AML-193 (cell line): ENCODE results near the gene PAFAH2.
"Not testable (repeated sequence)": the region's sequence is repeated elsewhere in the genome, so short reads cannot be mapped to it uniquely, and the experiment has no call there.

Experiments used
- DNase-seq, 2 experiments: peaks; one replicate each; lab custom pipeline; 2025; lab: John Stamatoyannopoulos, UW

Gene PAFAH2

DNA sequence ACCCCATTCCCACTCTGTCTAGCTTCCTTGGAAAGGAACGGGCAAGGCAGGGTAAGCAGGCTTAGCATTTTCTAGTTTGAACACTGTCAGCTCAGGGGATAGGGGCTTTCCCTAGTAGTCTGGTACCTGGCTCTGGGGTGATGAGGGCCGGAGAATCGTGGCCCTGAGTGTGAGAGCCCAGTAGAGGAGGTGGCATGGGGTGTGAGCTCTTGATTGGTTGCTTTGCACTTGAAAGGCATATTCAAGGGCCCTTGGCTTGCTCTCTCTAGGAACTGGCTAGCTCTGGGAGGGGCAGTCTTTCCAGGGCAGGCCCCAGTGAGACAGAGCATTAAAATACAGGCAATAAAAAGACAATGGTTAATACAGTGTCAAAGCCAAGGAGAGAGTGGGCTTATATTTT lies 13.0 kb upstream of the PAFAH2 start:
- DNase-seq = no peak

DNA sequence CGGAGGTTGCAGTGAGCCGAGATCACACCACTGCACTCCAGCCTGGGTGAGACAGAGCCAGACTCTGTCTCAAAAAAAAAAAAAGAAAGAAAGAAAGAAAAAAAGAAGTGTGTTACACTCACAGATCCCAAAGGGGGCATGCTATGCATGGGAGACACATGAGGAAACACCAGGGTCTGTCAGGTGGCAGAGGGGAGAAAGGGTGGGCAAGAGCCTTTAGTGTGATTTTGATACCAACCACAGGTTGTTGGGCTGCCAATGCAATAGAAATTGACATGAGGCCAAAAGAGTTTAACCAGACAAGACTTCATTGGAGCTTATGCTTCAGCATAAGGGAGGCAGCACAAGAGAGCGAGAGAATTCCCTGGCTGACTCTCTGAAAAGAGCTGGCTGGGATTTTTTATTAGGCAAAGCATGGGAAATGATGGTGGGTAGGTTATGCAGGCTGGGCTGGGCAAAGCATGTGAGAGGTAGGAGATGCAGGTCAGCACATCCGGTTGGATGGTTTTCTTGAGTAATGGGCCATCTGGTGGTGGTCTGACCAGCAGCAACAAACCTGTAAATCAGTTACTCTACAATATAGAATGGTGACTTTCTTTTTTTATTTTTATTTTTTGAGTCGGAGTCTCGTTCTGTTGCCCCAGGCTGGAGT lies 12.1 kb upstream of the PAFAH2 start:
- DNase-seq = no peak

GRCh38 chr1:26006710-26007109 lies 8.8 kb upstream of the PAFAH2 start:
- no peak for DNase-seq

DNA sequence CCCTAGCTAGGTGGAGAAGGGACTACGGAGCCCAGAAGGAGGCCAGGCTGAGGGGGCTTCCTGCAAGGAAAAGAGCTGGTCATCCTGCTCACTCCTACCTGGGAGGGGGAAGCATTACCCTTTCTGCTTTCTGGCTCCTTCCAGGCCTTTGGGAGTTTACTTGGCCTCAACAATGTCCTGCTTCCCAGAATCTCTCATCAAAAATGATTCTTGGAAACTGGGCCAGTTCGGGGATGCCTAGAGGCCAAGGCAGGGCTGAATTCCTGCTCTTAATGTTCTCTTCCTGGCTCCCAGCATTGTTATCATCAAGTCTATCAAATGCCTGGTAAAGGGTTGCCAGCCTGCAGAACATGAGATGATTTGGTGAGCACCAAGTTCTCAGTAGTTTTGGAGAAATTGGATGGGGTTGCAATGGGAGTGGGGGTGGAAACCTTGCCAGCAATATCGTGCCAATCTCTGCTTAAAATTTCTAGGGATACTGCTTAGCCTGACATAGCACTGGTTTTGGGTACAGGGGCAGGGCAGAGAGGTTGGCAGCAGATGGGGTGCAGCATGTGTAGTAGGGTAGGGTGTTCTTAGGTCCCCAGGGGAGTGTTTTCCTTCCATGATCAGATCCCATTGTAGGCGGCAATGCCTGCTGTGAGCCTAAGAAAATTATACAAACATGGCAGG lies 7.7 kb upstream of the PAFAH2 start:
- DNase-seq = no peak

DNA sequence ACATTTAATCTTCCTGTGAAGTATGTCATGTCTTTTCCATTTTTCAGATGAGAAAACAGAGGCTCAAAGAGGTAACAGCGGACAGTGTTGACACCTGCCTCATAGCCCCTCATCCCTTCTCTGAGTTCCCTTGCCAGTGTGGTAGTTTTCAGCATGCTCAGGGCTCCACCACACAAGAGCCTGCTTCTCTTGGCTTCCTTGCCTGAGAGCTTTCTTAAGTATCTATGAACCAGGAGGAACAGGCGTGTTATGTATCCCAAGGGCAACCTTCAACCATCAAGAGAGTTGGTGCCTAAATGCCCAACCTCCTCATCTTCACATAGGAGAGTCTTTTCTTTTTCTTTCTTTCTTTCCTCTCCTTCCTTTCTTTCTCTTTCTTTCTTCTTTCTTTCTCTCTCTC lies 5.9 kb upstream of the PAFAH2 start:
- no peak for DNase-seq

GRCh38 chr1:26003262-26003661 lies 5.4 kb upstream of the PAFAH2 start:
- DNase-seq = peak; percentile 4 to 10

DNA sequence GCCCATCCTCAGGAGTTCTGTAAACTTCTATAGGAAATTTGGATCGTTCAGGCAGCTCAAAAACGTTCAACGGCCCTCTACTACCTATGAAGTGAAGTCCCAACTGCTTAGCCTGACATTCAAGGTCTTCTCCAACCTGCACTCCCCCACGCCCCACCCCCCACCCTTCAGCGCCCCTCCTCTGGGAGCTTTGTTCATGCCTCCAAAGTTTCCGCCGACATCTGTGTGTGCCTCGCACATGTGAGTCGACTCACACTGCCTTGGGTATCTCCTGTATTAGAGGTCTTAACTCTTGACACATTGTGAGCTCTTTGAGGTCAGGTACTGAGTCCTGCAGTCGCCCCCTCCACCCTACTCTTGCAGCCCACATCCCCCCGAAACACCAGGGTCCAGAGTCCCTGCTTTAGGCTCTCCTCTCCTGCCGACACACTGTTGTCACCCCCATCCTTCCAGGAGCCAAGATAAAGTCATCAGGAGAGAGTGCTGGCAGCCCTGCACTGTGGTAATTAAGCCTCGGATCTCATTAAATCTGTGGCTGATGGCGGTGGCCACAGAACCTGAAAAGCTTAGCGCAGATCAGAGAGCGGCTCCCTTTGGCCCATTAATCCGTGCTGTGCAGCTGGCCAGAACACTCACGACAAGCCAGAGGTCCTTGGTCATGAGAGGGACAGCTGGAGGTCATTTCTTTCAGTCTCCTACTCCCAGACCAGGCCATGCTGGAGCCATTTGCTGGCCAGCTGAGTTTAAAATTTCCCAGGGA lies 1.4 kb upstream of the PAFAH2 start:
- no peak for DNase-seq

DNA sequence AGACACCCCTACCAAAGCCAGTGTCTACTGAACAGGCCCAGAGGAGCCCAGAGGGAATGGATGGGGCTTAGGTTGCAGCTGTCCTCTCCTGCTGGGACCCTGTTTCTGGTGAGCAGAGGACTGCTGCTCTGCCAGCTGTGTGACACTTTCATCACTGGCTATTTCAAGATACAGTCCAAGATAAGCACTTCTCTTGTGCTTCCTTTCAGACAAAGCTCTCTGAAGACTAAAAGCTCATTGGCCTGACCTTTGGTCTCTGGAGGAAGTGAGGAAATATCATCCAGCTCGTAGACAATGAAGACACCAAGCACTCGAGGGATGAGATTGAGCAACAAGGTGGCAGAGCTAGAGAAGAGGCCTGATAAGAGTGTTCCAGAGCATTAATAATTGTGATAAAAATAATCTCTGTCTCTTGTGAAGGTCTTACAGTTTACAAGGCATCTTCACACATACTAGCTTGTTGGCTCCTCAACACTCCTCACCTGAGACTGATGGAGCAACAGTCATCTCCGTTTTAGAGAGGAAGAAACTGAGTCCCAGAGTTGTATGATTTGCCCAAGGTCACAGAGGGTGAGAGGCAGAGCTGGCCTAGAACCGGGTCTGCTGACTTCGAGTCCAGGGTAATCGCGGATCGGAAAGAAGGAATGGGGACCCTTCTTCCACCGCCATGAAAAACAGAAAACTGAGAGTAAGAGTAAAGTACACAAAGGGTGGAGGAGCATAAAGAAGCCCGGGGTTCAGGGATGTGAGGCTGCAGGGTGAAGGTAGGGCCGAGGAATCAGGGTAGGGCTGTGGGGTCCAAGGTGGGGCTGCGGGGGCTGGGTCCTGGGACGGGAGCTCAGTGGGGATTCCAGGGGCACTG lies 666 bp downstream of the PAFAH2 start:
- DNase-seq = peak; percentile 97 to 98

DNA sequence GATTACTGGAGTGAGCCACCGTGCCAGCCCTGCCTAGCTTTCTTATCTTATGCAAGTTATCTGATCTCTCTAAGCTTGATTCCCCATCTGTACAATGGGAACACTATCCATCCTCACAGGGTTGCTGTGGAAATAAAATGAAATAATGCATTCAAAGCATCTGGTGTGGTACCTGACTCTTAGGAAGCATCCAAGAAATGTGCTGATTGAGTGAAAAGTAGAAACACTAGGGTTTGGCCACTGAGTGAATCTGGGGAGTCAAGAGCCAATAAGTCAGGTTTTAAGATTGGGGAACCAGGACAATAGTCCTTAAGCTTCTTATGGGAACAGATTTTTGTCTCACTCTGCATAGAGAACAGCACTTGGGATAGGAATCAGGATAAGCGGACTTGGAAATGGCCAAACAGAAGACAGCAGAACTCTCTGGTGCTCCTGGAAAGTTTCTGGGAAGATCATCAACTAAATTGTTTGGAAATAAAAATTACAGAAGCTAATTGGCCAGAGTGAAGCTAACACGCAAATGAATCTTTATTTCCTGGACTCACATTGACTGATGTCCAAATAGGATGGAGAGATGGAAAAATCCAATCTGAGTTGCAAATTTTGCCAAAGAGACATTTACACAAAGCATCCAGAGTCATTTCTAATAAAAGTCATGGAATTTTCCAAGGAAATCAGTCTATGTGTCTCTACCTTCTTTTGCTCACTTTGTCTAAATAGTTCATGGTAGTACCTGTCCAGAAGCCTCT lies 3.3 kb downstream of the PAFAH2 start:
- no peak for DNase-seq

GRCh38 chr1:25993197-25993951 lies 4.5 kb downstream of the PAFAH2 start:
- DNase-seq = no peak

DNA sequence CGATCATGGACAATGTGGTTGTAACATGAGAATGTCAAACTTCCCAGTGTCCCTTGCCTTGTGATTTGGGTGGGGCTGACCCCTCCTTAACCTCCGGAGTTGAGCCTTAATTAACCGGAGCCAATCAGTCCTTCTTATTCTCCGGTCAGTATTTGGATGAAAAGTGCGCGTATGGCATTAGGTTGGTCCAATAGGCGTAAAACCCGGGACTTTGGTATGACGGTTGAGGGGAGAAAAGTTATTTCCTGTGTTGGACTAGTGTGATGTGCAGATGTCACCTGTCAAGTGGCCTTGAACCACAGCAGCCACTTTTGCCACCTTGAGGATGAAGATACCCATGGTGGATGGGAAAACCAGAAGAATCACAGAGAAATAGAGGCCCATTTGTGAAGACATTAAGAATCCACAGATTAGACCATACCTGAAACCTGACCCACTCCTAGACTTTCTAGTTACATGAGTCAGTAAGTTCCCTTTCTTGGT lies 5.1 kb downstream of the PAFAH2 start:
- DNase-seq = no peak

GRCh38 chr1:25991937-25992688 lies 5.8 kb downstream of the PAFAH2 start:
- DNase-seq = peak in 1 of 2 experiments; percentile 9

DNA sequence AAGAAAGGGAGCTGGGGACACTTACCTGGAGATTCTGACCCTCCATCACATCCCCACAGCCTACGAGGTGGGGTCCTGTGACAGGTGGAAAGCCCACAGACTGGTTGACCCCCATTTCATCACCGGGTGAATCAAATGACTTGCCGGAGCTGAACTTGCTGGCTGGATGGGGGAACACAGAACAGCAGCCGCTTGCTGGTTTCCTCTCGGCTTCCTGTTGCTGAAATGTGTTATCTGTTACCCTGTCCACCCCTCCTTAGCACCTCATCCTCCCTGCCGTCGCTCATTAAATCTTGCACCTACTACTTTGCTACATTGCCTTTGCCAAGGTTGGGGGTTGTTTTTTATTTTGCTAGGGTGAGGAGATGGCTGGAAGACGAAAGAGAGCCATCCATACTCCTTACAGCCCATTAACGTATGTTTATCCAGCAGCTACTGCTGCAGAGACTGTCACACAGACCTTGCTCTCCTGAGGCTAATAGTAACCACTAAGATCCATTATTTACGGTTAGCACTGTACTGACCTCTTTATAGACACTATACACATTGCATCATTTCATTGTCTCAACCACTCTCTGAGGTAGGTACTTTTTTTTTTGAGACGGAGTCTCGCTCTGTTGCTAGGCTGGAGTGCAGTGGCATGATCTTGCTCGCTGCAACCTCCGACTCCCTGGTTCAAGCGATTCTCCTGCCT lies 7.0 kb downstream of the PAFAH2 start:
- DNase-seq = peak; percentile 48 to 58

DNA sequence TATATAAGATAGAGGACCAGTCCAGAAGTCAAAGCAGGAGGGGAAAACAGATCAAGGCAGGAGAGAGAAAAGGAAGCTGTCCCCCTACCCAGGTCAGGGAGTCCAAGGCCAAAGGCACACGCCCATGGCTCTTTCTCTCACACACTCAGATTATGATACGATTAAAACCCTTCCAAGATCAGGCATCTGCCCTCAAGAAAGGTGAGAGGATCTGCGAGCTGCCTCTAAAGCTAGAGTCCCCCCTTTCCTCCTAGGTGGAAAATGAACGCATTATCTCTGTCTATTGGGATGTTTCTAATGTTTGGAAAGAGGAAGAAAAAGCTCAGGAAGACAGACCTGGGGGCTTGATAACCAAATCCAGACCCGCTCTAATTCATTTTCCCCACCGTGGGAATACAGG lies 7.6 kb downstream of the PAFAH2 start:
- DNase-seq = no peak

- DNase-seq = no peak
These were observed 8.2 kb downstream of the PAFAH2 start for GRCh38 chr1:25989440-25990234.

GRCh38 chr1:25987951-25988350 lies 9.9 kb downstream of the PAFAH2 start:
- no peak for DNase-seq

- DNase-seq = not testable (repeated sequence)
These were observed 11.1 kb downstream of the PAFAH2 start for GRCh38 chr1:25986773-25987172.

DNA sequence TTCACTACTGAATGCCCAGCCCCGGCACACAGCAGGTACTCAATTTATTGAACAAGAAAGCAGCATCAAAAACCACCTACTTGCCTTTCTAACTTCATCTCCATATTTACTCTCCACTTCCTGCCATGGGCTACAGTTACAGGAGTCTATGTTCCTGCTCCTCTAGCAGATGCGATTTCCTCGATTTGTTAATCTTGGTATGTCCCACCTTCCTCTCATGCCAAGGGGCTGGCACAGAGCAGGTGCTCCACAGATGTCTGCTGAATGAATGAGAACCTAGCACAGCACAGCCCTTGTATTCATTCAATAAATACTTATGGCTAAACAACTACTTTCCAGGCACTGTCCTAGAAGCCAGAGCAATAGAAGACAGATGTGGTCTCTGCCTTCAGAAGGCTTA lies 12.2 kb downstream of the PAFAH2 start:
- no peak for DNase-seq
